Central memory CD4-positive, alpha-beta T cell (primary cell): ENCODE results near the gene CACNA1D.

Experiments used
- DNase-seq: peaks from one replicate; pipeline ENCODE4 v3.0.0; 2022

CACNA1D gene

GRCh38 chr3:53763353-53763752, 268.9 kb downstream of the CACNA1D start:
- DNase-seq, result no peak

GRCh38 chr3:53764026-53764775, 269.8 kb downstream of the CACNA1D start:
- DNase-seq, result no peak

GRCh38 chr3:53765753-53766152, 271.3 kb downstream of the CACNA1D start:
- DNase-seq, result no peak

- DNase-seq, result no peak
Measured at GRCh38 chr3:53766706-53767105, 272.3 kb downstream of the CACNA1D start.

GRCh38 chr3:53768478-53769459, 274.4 kb downstream of the CACNA1D start:
- DNase-seq, result no peak

GRCh38 chr3:53772562-53772961, 278.2 kb downstream of the CACNA1D start:
- DNase-seq, result no peak

- DNase-seq, result no peak
Measured at GRCh38 chr3:53773021-53773436, 278.6 kb downstream of the CACNA1D start.

- no peak for DNase-seq
Measured at GRCh38 chr3:53773611-53774368, 279.4 kb downstream of the CACNA1D start.

GRCh38 chr3:53774414-53774813, 280.0 kb downstream of the CACNA1D start:
- DNase-seq, result no peak

- no peak for DNase-seq
Measured at GRCh38 chr3:53775018-53775417, 280.6 kb downstream of the CACNA1D start.

GRCh38 chr3:53775834-53776251, 281.4 kb downstream of the CACNA1D start:
- DNase-seq, result no peak

- no peak for DNase-seq
Measured at GRCh38 chr3:53776494-53777101, 282.2 kb downstream of the CACNA1D start.

GRCh38 chr3:53777468-53777867, 283.1 kb downstream of the CACNA1D start:
- DNase-seq, result no peak

GRCh38 chr3:53778153-53778552, 283.7 kb downstream of the CACNA1D start:
- no peak for DNase-seq

GRCh38 chr3:53780171-53780570, 285.8 kb downstream of the CACNA1D start:
- no peak for DNase-seq

- DNase-seq, result no peak
Measured at GRCh38 chr3:53780806-53781205, 286.4 kb downstream of the CACNA1D start.

GRCh38 chr3:53787016-53787415, 292.6 kb downstream of the CACNA1D start:
- DNase-seq, result no peak

- no peak for DNase-seq
Measured at GRCh38 chr3:53788038-53788437, 293.6 kb downstream of the CACNA1D start.

- no peak for DNase-seq
Measured at GRCh38 chr3:53789459-53789858, 295.0 kb downstream of the CACNA1D start.

GRCh38 chr3:53790470-53790869, 296.1 kb downstream of the CACNA1D start:
- no peak for DNase-seq

- DNase-seq, result no peak
Measured at GRCh38 chr3:53791317-53791716, 296.9 kb downstream of the CACNA1D start.

GRCh38 chr3:53792866-53793265, 298.5 kb downstream of the CACNA1D start:
- no peak for DNase-seq

GRCh38 chr3:53794597-53794996, 300.2 kb downstream of the CACNA1D start:
- DNase-seq, result no peak
